ENCODE data around the gene HSD17B10.
"Not testable (repeated sequence)": the region's sequence is repeated elsewhere in the genome, so short reads cannot be mapped to it uniquely, and the experiment has no call there.

Gene HSD17B10

DNA sequence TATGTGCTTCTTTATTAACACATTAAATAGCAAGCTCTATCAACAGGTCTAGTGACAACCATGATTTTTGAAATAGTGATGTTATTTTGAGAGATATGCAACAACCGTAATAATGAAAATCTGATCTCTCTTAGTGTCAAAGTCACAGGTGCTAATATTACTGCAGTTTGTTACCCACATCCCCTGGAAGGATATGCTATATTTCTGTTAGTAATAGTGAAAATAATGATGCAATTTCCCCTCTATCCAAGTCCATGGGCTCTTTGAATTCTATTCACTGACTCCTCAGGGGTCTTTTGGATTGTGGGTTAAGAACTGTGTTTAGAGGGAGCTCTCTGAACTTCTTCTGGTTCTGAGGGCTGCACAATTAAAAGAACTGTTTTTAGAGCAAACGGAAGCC, 3.0 kb upstream of the HSD17B10 start:
- DNase-seq (ENCODE audit: low spot score), result no peak

GRCh38 chrX:53435997-53436396, 1.8 kb upstream of the HSD17B10 start:
- DNase-seq (ENCODE audit: low spot score), result peak; percentile 59

DNA sequence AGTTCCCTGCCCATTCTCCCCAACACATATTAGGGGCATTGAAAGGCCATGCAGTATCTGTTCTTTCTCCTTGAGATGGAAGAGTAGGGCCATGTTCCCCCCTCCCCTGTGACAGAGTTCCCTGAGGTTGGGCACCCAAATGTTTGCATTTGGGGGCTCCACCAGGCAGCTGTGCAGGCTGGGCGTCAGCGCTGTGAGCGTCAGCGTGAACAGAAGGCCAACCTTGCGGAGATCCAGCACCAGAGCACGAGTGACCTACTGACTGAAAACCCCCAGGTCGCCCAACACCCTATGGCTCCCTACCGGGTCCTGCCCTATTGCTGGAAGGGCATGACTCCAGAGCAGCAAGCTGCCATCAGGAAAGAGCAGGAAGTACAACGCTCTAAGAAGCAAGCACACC, 3.9 kb downstream of the HSD17B10 start:
- DNase-seq (ENCODE audit: low spot score), result no peak

- DNase-seq (ENCODE audit: low spot score), result no peak
Observed at GRCh38 chrX:53429755-53430154, 4.4 kb downstream of the HSD17B10 start.

GRCh38 chrX:53422861-53423306, 11.3 kb downstream of the HSD17B10 start, which contains the start of gene RIBC1:
RIBC1 (plus strand) TSS chrX:53422873; CDS start chrX:53426277, 3,404 bp downstream.
- no peak for DNase-seq (ENCODE audit: low spot score)

DNA sequence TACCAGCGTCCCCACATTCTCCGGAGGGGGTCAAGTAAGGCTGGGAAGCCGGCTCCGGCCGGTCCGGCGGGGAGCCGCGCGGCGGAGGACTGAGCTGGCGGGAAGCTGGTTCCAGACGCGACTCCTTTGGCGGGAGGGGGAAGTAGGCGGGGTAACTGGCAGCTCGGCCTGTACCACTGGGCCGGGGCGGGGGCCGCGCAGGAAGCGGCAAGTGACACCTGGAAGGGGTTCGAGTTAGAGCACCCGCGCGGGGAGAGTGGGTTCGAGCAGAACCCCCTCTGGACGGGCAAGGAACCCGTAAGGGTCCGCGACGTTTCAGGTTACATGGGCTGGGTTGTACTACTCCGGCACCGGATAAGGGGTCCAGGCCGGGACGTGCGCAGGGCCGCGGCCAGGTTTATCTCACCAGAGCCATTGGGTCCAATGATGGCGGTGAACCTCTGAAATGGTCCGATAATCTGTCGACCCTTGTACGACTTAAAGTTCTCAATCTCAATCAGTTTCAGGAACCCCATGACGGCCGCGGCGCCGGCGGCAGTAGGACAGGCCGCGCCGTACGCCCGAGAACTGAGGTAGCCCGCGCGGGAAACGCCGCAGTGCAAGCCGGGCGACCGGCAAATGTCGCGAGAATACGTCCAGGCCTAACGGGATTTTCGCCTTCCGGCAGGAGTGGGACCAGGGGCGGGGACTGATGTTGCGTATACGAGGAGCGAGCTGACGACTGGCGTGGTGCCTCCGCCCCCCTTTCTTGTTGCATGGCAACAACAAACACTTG, 11.9 kb downstream of the HSD17B10 start, which contains the start of gene SMC1A:
Gene SMC1A, minus strand, starts transcription at position 569 of the 775 bp plus-strand sequence. Its CDS starts 54 bp downstream, at position 515.
- peak; percentile 80 for DNase-seq (ENCODE audit: low spot score)

GRCh38 chrX:53421772-53422085, 12.4 kb downstream of the HSD17B10 start:
- DNase-seq (ENCODE audit: low spot score), result no peak

DNA sequence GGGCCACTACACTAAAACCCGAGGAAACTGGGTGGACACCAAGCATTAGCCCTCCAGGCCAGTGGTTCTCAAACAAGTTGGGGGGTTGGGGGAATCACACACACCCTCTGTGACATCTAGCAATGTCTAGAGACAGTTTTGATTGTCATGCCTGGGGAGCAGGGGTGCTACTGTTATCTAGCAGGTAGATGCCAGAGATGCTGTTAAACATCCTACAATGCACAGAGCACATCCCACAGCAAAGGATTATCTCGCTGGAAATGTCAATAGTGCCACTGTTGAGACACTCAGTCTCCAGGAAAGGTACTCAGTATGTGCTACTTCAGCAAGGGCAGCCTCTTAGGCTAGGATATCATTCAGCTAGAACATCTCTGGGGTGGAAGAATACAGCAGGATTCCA, 13.0 kb downstream of the HSD17B10 start:
- no peak for DNase-seq (ENCODE audit: low spot score)

- not testable (repeated sequence) for DNase-seq (ENCODE audit: low spot score)
Observed at GRCh38 chrX:53420351-53420750, 13.8 kb downstream of the HSD17B10 start.

- DNase-seq (ENCODE audit: low spot score), result no peak
Observed at GRCh38 chrX:53412446-53412845, 21.7 kb downstream of the HSD17B10 start.

DNA sequence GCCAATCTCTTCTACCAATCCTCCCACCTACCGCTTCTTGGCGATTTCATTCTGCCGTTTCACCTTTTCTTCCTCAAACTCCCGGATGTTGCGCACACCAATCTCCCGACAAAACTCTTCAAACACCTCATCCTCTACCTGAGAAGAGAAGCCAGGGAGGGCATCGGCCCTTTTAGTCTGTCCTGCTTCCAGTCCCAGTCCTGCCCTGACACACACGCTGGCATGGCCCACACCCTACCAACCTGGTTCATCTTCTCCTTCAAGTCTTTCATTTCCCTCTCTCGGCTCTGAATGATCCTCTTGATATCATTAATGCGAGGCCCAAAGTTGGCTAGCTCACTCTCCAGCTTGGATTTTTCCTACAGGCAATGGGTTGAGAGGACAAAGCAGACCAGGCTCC, 30.6 kb downstream of the HSD17B10 start:
- no peak for DNase-seq (ENCODE audit: low spot score)

GRCh38 chrX:53398216-53398615, 36.0 kb downstream of the HSD17B10 start:
- DNase-seq (ENCODE audit: low spot score), result no peak

GRCh38 chrX:53395605-53396298, 38.4 kb downstream of the HSD17B10 start:
- DNase-seq (ENCODE audit: low spot score), result no peak

GRCh38 chrX:53383376-53384076, 50.6 kb downstream of the HSD17B10 start:
- DNase-seq (ENCODE audit: low spot score), result no peak

Measured in HuH-7.5 (cell line).